Measurements from ENCODE around the gene CHRNA1.

DNA sequence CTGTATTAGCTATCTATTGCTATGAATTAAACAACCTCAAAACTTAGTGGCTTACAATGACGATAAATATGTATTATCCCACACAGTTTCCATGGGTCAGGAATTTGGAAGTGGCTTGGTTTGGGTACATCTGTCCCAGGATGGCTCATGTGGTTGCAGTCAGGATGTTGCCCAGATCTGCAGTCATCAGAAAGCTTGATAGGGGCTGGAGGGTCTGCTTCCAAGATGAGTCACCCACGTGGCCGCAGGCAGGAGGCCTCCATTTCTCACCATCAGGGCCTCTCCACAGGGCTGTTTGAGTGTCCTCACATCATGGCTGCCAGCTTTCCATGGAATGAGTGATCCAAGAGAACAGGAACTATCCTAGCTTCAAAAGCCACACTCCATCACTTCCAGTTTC is 46.4 kb downstream of the CHRNA1 start:
- TF ChIP-seq, protein P1, sequence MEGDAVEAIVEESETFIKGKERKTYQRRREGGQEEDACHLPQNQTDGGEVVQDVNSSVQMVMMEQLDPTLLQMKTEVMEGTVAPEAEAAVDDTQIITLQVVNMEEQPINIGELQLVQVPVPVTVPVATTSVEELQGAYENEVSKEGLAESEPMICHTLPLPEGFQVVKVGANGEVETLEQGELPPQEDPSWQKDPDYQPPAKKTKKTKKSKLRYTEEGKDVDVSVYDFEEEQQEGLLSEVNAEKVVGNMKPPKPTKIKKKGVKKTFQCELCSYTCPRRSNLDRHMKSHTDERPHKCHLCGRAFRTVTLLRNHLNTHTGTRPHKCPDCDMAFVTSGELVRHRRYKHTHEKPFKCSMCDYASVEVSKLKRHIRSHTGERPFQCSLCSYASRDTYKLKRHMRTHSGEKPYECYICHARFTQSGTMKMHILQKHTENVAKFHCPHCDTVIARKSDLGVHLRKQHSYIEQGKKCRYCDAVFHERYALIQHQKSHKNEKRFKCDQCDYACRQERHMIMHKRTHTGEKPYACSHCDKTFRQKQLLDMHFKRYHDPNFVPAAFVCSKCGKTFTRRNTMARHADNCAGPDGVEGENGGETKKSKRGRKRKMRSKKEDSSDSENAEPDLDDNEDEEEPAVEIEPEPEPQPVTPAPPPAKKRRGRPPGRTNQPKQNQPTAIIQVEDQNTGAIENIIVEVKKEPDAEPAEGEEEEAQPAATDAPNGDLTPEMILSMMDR (IDR thresholded peaks at IDR 0.05), result no peak
- TF ChIP-seq POLR2A (IDR thresholded peaks at IDR 0.05), result no peak

All from lower leg skin (tissue), 3 donors.